Prostate gland (tissue), 2 donors: ENCODE measurements around the gene MYO1A. TPM values are rescaled to one million over a fixed set of nuclear protein-coding genes. Genes with fewer than 3 reads are reported as not detected.
"Not testable (repeated sequence)": the region's sequence is repeated elsewhere in the genome, so short reads cannot be mapped to it uniquely, and the experiment has no call there.

Source experiments
- DNase-seq: peaks from one replicate; pipeline ENCODE4 v3.0.0-alpha.2; 2019; ENCODE audit warnings: low spot score
- H3K27ac ChIP-seq, 2 donors: fragments of 200-600 bp; sonication (generic); 2 replicates each; pipeline ENCODE4 v1.5.1; 2017 to 2019
- H3K27me3 ChIP-seq: fragments of 200-600 bp; sonication (generic); replicated peaks from 2 replicates; pipeline ENCODE4 v1.5.1; 2019; ENCODE audit not compliant: insufficient read depth
- H3K36me3 ChIP-seq, 2 donors: fragments of 200-600 bp; sonication (generic); 1 replicate in 1 of 2; 2 replicates in 1 of 2; pipeline versions ENCODE4 v1.5.1 to v1.8.1; 2017 to 2019
- H3K4me1 ChIP-seq: fragments of 200-600 bp; sonication (generic); replicated peaks from 2 replicates; pipeline ENCODE4 v1.5.1; 2019
- H3K4me3 ChIP-seq, 2 donors: fragments of 200-600 bp; sonication (generic); 2 replicates each; pipeline ENCODE4 v1.5.1; 2017 to 2019
- H3K9me3 ChIP-seq: fragments of 200-600 bp; sonication (generic); 2 replicates; pipeline ENCODE4 v1.5.1; 2017
- CTCF ChIP-seq, 4 experiments: fragments of 200-600 bp in 2 of 4; fragments of 450-650 bp in 2 of 4; sonication (generic) in 2 of 4; IDR thresholded peaks; 1 replicate in 3 of 4; 2 replicates in 1 of 4; pipeline ENCODE4 v1.5.1; 2016 to 2019; ENCODE audit warnings: antibody characterized with exemption in 4 of 4, mild to moderate bottlenecking in 2 of 4, moderate library complexity in 2 of 4
- POLR2A ChIP-seq: fragments of 450-650 bp; IDR thresholded peaks from one replicate; pipeline ENCODE4 v1.6.1; 2016; ENCODE audit warnings: antibody characterized with exemption, mild to moderate bottlenecking
- POLR2AphosphoS5 ChIP-seq: sonication (generic); formaldehyde crosslinking; IDR thresholded peaks from one replicate; pipeline ENCODE4 v1.6.1; 2017; ENCODE audit warnings: antibody characterized with exemption
- WGBS: methylation state at CpG from one replicate; pipeline ENCODE4 v1.1.5; 2018; 5-methylcytosine and 5-hydroxymethylcytosine counted together
- intact Hi-C: fragments of 100-400 bp; cut with DNase I; formaldehyde crosslinking; loops from one replicate; pipeline ENCODE4 v1.14.2; 2022
- total RNA-seq, 2 donors: library from RNA; depleted of rRNA; stranded (reverse); fragments of >200 nt; gene quantifications; one replicate each; pipeline ENCODE4 v1.1.0, GENCODE V29; 2016

MYO1A gene
- total RNA-seq, 2 donors from 2014 or later = 0.09 to 0.74 TPM

- no peak for DNase-seq
- Histone ChIP-seq H3K4me1 (no peaks in the 10 kb centered on the region), H3K27ac (no peak overlapping the region), H3K9me3 (no peaks in the 10 kb centered on the region), H3K36me3 (no peaks in the 10 kb centered on the region), H3K27me3 (no peaks in the 10 kb centered on the region), H3K4me3 (no peak overlapping the region)
- no peak for TF ChIP-seq POLR2A
- TF ChIP-seq CTCF (IDR thresholded peaks at IDR 0.05) = no peak
- no peak for TF ChIP-seq POLR2AphosphoS5
- WGBS = 46% methylated on average over 5 of the region's 5 CpGs
- intact Hi-C loops = loop anchor here (10.0 kb wide), 1 partner anchor 309 kb away; the partner anchor contains the start of gene PRIM1
Measured at GRCh38 chr12:57063991-57064685, 14.2 kb upstream of the MYO1A start.

- H3K9me3 ChIP-seq = no peaks in the 10 kb centered on the region
- H3K4me1 ChIP-seq = no peaks in the 10 kb centered on the region
- H3K36me3 ChIP-seq = no peaks in the 10 kb centered on the region
- WGBS = 96% methylated on average over 1 of the region's 1 CpG
- H3K27ac ChIP-seq = no peak overlapping the region
- DNase-seq = no peak
- no peak overlapping the region for H3K4me3 ChIP-seq
- TF ChIP-seq POLR2A (no peak), CTCF (IDR thresholded peaks at IDR 0.05) (no peak), POLR2AphosphoS5 (no peak)
- H3K27me3 ChIP-seq = no peaks in the 10 kb centered on the region
- intact Hi-C loops = loop anchor here (5.0 kb wide), 1 partner anchor 51 kb away; the partner anchor contains the start of gene ZBTB39
Measured at GRCh38 chr12:57058454-57058853, 8.5 kb upstream of the MYO1A start.

- Histone ChIP-seq H3K27me3 (no peaks in the 10 kb centered on the region), H3K9me3 (no peaks in the 10 kb centered on the region), H3K4me1 (no peaks in the 10 kb centered on the region), H3K27ac (no peak overlapping the region), H3K4me3 (no peak overlapping the region), H3K36me3 (no peaks in the 10 kb centered on the region)
- intact Hi-C loops = loop anchor here (5.0 kb wide), 1 partner anchor 50 kb away; the partner anchor contains the start of gene ZBTB39
- TF ChIP-seq CTCF (IDR thresholded peaks at IDR 0.05) = no peak
- TF ChIP-seq POLR2AphosphoS5 = no peak
- TF ChIP-seq POLR2A = no peak
- DNase-seq = no peak
- WGBS = 87% methylated on average over 6 of the region's 6 CpGs
Measured at GRCh38 chr12:57057067-57057751, 7.3 kb upstream of the MYO1A start.

GRCh38 chr12:57055824-57056223 is 5.9 kb upstream of the MYO1A start:
- intact Hi-C loops = loop anchor here (5.0 kb wide), 1 partner anchor 49 kb away; the partner anchor contains the start of gene ZBTB39
- Histone ChIP-seq H3K4me1 (no peaks in the 10 kb centered on the region), H3K36me3 (no peaks in the 10 kb centered on the region), H3K4me3 (no peak overlapping the region), H3K27ac (no peak overlapping the region), H3K9me3 (no peaks in the 10 kb centered on the region), H3K27me3 (no peaks in the 10 kb centered on the region)
- WGBS = 64% methylated on average over 3 of the region's 3 CpGs
- DNase-seq = no peak
- TF ChIP-seq CTCF (IDR thresholded peaks at IDR 0.05) (no peak), POLR2A (no peak)

GRCh38 chr12:57053901-57054300 is 4.0 kb upstream of the MYO1A start:
- H3K36me3 ChIP-seq, H3K27me3 ChIP-seq, H3K9me3 ChIP-seq, H3K27ac ChIP-seq, intact Hi-C loops, H3K4me1 ChIP-seq, H3K4me3 ChIP-seq, DNase-seq: not testable (repeated sequence)
- 91% methylated on average over 4 of the region's 4 CpGs for WGBS

- H3K4me1 ChIP-seq, H3K27ac ChIP-seq, H3K4me3 ChIP-seq, H3K27me3 ChIP-seq, H3K9me3 ChIP-seq, DNase-seq, intact Hi-C loops, H3K36me3 ChIP-seq: not testable (repeated sequence)
- 98% methylated on average over 4 of the region's 4 CpGs for WGBS
Measured at GRCh38 chr12:57053146-57053545, 3.2 kb upstream of the MYO1A start.
